HUES48 (cell line): ENCODE results near the gene ZNF532.

ENCODE experiments used
- H3K27ac ChIP-seq: one replicate; pipeline ENCODE4 v1.7.0; 2013; ENCODE audit warnings: low read depth, low read length, inconsistent platforms
- H3K27me3 ChIP-seq: 2 replicates; pipeline ENCODE4 v1.6.1; 2013; ENCODE audit warnings: mild to moderate bottlenecking, low read length; ENCODE audit not compliant: control insufficient read depth, insufficient read depth
- H3K36me3 ChIP-seq: 2 replicates; pipeline ENCODE4 v1.6.1; 2013; ENCODE audit warnings: low read length; ENCODE audit not compliant: control insufficient read depth, insufficient read depth
- H3K4me1 ChIP-seq: 2 replicates; pipeline ENCODE4 v1.6.1; 2013; ENCODE audit warnings: mild to moderate bottlenecking, low read length; ENCODE audit not compliant: control insufficient read depth, insufficient read depth
- H3K4me3 ChIP-seq: 2 replicates; pipeline ENCODE4 v1.5.1; 2013; ENCODE audit warnings: mild to moderate bottlenecking, low read depth, low read length
- H3K9ac ChIP-seq: 2 replicates; pipeline ENCODE4 v1.6.1; 2013; ENCODE audit warnings: mild to moderate bottlenecking, low read depth, low read length, moderate library complexity
- H3K9me3 ChIP-seq: 2 replicates; pipeline ENCODE4 v1.6.1; 2013; ENCODE audit warnings: low read length; ENCODE audit not compliant: control insufficient read depth, insufficient read depth

Gene ZNF532

DNA sequence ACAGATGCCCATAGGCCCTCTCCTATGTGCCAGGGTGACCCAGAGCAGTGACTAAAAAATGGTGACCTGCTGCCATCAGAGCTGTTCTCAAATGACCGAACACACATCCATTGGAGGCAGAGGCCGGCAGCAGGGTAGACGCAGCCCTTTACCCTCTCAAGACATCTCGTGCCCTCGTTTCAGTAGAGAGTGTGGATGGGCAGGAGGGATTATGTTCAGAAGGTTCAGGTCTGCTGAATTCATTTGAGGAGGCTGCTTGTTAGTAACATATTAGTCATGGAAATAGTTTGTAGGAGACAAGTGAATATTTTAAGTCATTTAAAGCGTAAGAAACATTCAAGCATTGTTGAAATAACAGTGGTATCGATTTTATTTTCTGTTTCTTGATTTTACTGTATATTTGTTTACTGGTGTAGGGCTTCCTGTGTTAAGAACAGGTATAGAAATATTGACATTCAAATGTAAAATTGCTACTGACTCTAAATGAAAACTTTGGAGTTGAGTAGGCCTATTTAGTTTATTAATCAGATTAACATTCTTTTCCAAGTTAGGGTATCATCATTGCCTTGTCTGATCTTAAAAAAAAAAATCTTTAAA, 82.6 kb downstream of the ZNF532 start:
- Histone ChIP-seq H3K4me1 (0 out of 2 replicates have a peak, but pooled peaks cover 4% of the 10 kb centered on the region), H3K36me3 (peaks cover 94% of the 10 kb centered on the region), H3K27ac (no peak overlapping the region), H3K4me3 (no peak overlapping the region), H3K9ac (no peak overlapping the region), H3K27me3 (no peaks in the 10 kb centered on the region), H3K9me3 (no peaks in the 10 kb centered on the region)

DNA sequence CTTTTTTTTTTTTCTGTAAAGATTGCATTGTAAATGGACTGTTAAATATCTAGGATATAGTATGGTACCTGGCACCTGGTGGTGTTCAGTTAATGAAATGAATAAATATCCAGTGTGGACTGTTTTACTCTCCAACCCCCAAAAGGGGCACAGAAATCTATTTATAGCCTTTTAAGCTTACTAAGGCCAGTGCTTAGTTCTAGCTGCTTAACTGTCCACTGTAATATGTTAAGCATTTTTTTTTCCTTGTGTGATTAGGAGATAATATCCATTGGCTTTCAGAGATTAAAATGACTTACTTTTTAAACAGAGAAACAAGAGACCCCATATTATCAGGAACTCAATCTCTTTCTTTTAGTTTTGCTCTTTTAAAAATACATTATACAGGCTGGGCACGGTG, 84.4 kb downstream of the ZNF532 start:
- H3K9me3 ChIP-seq = no peaks in the 10 kb centered on the region
- no peak overlapping the region for H3K4me3 ChIP-seq
- H3K27me3 ChIP-seq = no peaks in the 10 kb centered on the region
- H3K36me3 ChIP-seq = peaks cover 97% of the 10 kb centered on the region
- no peak overlapping the region for H3K9ac ChIP-seq
- no peaks in the 10 kb centered on the region for H3K4me1 ChIP-seq
- H3K27ac ChIP-seq = no peak overlapping the region

DNA sequence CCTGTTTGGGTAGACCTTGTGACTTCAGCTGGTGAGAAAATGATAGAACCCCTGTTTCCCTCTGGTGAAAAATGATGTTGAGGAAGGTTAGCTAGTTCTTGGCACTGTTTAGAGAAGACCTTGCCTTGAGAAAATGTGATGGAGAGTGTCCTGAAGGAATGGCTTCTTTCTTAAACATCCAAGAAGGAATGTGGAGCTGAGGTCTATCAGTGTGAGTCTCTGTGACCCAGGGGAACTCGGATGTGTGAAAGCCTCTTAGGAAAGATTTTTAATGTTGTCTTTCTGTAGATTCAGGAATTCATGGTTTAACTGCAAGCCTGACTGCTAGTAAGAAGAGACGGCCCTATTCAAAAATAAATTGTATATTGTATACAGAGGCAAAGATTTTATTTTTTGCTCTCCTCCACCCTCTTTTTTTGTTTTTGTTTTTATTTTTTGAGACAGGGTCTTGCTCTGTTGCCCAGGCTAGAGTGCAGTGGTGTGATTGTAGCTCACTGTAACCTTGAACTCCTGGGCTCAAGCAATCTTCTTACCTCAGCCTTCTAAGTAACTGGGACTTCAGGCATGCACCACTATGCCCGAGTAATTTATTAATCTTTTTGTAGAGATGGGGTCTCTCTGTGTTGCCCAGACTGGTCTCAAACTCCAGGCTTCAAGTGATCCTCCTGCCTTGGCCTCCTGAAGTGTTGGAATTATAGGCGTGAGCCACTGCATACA, 87.5 kb downstream of the ZNF532 start:
- no peaks in the 10 kb centered on the region for H3K9me3 ChIP-seq
- no peak overlapping the region for H3K9ac ChIP-seq
- H3K27me3 ChIP-seq = no peaks in the 10 kb centered on the region
- no peaks in the 10 kb centered on the region for H3K4me1 ChIP-seq
- H3K36me3 ChIP-seq = peaks cover 98% of the 10 kb centered on the region
- no peak overlapping the region for H3K4me3 ChIP-seq
- H3K27ac ChIP-seq = no peak overlapping the region

DNA sequence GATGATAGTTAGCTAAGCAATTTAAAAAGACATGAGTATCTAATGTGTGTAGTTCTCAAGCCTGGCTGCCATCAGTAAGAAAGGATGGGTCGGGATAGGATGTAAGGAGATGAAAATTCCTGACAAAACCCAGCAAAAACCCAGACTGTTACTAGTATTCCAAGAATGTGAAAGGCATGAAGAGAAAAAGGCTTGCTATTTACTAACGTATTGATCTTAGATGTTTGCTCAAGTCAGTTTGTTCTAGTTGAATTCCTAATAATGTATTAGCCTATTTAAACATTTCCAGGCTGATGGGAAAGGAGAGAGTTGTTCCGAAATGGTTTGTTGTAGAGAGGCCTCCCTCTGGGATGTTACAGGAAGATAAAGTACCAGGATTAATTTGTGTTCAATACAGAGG, 88.2 kb downstream of the ZNF532 start:
- Histone ChIP-seq H3K9ac (no peak overlapping the region), H3K9me3 (no peaks in the 10 kb centered on the region), H3K36me3 (peaks cover 94% of the 10 kb centered on the region), H3K27me3 (no peaks in the 10 kb centered on the region), H3K4me1 (no peaks in the 10 kb centered on the region), H3K27ac (no peak overlapping the region), H3K4me3 (no peak overlapping the region)

DNA sequence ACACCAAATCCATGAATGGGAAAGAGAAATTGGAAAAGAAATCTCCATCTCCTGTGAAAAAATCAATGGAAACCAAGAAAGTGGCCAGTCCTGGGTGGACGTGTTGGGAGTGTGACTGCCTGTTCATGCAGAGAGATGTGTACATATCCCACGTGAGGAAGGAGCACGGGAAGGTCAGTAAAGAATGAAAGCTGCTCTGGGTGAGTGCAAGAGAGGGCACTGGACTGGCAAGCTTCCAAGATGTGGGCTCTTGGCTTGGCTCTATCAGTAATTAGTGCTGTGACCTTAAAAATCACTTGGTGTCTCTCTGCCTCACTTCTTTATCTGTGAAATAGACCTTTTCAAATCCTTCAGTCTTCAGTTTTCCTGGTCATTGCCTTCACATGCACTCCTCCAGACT, 89.0 kb downstream of the ZNF532 start:
- Histone ChIP-seq H3K9me3 (no peaks in the 10 kb centered on the region), H3K27ac (no peak overlapping the region), H3K4me1 (no peaks in the 10 kb centered on the region), H3K36me3 (peaks cover 95% of the 10 kb centered on the region), H3K27me3 (no peaks in the 10 kb centered on the region), H3K9ac (no peak overlapping the region), H3K4me3 (no peak overlapping the region)

DNA sequence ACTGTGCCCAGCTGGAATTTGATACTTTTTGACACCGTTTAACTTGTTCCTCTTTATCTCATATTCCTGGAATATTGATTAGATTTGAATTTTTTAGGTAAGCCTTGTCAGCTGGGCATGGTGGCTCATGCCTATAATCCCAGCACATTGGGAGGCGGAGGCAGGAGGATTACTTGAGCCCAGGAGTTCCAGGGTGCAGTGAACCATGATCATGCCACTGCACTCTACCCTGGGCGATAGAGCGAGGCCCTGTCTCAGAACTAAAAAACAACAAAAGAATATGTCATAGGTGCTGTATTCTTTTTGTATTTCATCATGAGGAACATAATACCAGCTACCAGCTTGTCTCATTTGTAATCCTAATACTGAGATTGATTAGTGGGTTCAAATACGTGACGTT, 90.3 kb downstream of the ZNF532 start:
- H3K27ac ChIP-seq = no peak overlapping the region

DNA sequence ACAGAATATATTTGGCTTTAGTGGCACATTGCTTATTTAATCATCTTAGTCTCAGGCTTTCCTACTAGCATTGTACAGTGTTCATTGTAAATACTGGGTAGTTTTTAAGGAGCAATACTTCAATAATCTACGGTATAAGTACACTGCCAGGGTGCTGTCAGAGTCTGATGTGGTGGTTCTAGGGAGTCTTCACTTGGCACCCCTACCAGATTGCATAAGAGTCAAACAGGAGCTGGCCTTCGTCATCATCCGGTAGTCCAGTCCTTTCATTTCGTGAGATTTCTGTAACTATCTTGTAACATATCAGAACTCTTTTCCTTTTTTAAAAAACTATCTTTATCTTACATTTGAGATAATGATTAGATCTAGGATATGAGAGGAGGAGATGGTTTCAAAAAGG, 91.1 kb downstream of the ZNF532 start:
- H3K4me3 ChIP-seq = no peak overlapping the region
- no peaks in the 10 kb centered on the region for H3K4me1 ChIP-seq
- H3K27ac ChIP-seq = no peak overlapping the region
- peaks cover 94% of the 10 kb centered on the region for H3K36me3 ChIP-seq
- H3K9ac ChIP-seq = no peak overlapping the region
- no peaks in the 10 kb centered on the region for H3K9me3 ChIP-seq
- no peaks in the 10 kb centered on the region for H3K27me3 ChIP-seq

More for the DNA sequence above, 90.3 kb downstream of the ZNF532 start:
- no peaks in the 10 kb centered on the region for H3K27me3 ChIP-seq
- H3K36me3 ChIP-seq = peaks cover 94% of the 10 kb centered on the region
- H3K4me3 ChIP-seq = no peak overlapping the region
- no peak overlapping the region for H3K9ac ChIP-seq
- no peaks in the 10 kb centered on the region for H3K4me1 ChIP-seq
- no peaks in the 10 kb centered on the region for H3K9me3 ChIP-seq

DNA sequence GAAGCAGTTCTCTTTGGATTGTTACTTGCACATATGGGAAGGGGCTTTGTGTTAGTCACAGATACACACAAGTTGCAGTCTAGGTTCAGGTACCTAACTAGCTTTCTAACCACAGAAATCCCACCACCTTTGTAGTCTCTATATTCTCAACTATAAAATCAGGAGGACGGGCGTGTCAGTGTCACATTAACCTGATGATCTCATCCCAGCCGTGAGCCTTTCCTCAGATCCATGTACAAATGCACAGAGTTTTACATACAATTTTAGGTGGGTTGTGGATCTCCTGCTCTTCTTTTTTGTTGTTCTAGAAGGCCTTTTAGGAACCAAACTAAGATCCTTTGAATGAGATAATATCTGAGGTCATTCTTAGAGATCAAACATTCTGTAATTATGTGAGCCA, 94.0 kb downstream of the ZNF532 start:
- no peak overlapping the region for H3K4me3 ChIP-seq
- peaks cover 92% of the 10 kb centered on the region for H3K36me3 ChIP-seq
- H3K9ac ChIP-seq = no peak overlapping the region

DNA sequence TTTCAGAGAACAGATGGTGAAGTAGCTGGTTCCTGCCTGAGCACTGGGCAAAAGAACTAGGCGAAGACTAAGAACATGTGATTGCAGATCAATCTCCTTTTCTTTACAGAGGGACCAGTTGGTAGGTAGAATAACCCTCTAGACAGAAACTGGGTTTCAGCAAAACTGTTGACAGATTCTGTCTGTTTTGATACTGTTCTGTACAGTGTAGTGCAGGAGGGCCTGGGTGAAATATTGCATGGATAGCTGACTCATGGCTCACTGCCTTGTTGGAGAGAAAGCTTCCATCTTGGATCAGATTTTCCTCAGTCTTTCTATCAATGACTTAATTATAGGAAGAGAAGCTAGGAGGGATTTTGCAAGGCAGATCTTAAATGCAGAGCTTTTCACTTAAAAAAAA, 95.8 kb downstream of the ZNF532 start:
- H3K36me3 ChIP-seq = peaks cover 90% of the 10 kb centered on the region
- H3K4me1 ChIP-seq = no peaks in the 10 kb centered on the region
- H3K4me3 ChIP-seq = no peak overlapping the region
- H3K9ac ChIP-seq = no peak overlapping the region
- H3K27ac ChIP-seq = no peak overlapping the region
- H3K9me3 ChIP-seq = no peaks in the 10 kb centered on the region
- no peaks in the 10 kb centered on the region for H3K27me3 ChIP-seq

More for the DNA sequence above, 94.0 kb downstream of the ZNF532 start:
- Histone ChIP-seq H3K4me1 (no peaks in the 10 kb centered on the region), H3K9me3 (no peaks in the 10 kb centered on the region), H3K27ac (no peak overlapping the region), H3K27me3 (no peaks in the 10 kb centered on the region)

DNA sequence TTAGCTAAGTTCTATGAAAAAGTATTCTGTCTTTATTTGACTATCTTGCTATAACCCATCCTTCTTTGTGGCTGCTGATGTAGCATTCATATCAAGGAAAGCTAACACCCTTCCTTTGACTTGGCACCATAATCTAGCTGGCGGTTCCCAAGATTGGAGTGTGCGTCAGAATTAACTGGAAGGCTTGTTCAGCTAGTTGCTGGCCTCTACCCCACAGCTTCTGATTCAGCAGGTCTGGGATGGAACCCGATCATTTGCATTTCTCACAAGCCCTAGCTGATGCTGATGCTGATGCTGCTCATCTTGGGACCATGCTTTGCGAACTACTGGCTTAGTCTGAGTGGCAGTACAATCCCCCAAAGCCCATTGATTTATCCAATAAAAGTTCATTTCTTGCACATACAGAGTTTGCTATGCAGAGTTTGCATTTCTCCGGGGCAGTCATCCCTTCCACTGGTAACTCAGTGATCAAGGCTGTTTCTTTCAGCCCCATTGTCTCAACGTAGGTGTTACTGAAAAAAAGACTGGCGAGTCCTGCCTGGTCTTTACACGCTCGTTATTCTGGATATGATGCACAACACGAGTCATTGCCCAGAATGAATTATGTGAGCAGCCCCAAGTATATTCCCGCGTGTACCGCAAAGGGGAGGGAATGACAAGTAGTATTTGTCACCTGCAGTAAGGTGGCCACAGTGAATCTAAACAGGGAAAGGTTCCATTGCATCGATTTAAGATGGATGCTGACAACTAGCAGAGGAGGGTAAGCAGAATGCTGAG, 96.5 kb downstream of the ZNF532 start:
- no peaks in the 10 kb centered on the region for H3K4me1 ChIP-seq
- no peak overlapping the region for H3K9ac ChIP-seq
- H3K9me3 ChIP-seq = no peaks in the 10 kb centered on the region
- H3K36me3 ChIP-seq = peaks cover 90% of the 10 kb centered on the region
- H3K27me3 ChIP-seq = no peaks in the 10 kb centered on the region
- H3K4me3 ChIP-seq = no peak overlapping the region
- H3K27ac ChIP-seq = no peak overlapping the region

DNA sequence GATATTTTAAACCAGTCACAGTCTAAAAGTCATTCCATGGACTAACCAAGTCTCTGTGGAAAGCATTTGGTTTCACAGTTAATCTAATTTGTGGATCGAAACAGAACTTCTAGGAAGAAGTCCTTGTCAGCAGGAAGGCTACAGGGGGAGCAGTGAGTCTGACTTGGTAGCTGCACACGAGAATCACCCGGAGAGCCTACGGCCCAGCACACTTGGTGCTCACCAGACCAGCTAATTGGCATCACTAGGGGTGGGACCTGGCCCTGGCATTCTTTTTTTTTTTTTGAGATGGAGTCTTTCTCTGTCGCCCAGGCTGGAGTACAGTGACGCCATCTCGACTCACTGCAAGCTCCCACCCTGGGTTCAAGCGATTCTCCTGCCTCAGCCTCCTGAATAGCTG, 97.7 kb downstream of the ZNF532 start:
- no peak overlapping the region for H3K4me3 ChIP-seq
- no peaks in the 10 kb centered on the region for H3K27me3 ChIP-seq
- H3K9me3 ChIP-seq = no peaks in the 10 kb centered on the region
- no peak overlapping the region for H3K9ac ChIP-seq
- H3K27ac ChIP-seq = no peak overlapping the region
- H3K4me1 ChIP-seq = no peaks in the 10 kb centered on the region
- peaks cover 90% of the 10 kb centered on the region for H3K36me3 ChIP-seq
